ENCODE measurements around the gene COL23A1.

COL23A1 gene

GRCh38 chr5:178453224-178453623 is 137.0 kb downstream of the COL23A1 start:
- peak; percentile 58 for DNase-seq

GRCh38 chr5:178450121-178451028 is 139.8 kb downstream of the COL23A1 start:
- DNase-seq, result no peak

- DNase-seq, result no peak
Observed at GRCh38 chr5:178449163-178450070, 140.8 kb downstream of the COL23A1 start.

GRCh38 chr5:178445534-178445933 is 144.7 kb downstream of the COL23A1 start:
- no peak for DNase-seq

GRCh38 chr5:178442405-178443257 is 147.6 kb downstream of the COL23A1 start:
- DNase-seq, result no peak

- DNase-seq, result no peak
Observed at GRCh38 chr5:178441486-178442270, 148.5 kb downstream of the COL23A1 start.

- DNase-seq, result no peak
Observed at GRCh38 chr5:178440181-178440580, 150.0 kb downstream of the COL23A1 start.

- DNase-seq, result no peak
Observed at GRCh38 chr5:178439493-178440180, 150.6 kb downstream of the COL23A1 start.

GRCh38 chr5:178438796-178439195 is 151.4 kb downstream of the COL23A1 start:
- no peak for DNase-seq

- DNase-seq, result no peak
Observed at GRCh38 chr5:178437386-178438075, 152.7 kb downstream of the COL23A1 start.

- DNase-seq, result no peak
Observed at GRCh38 chr5:178436326-178436940, 153.8 kb downstream of the COL23A1 start.

GRCh38 chr5:178435321-178436238 is 154.6 kb downstream of the COL23A1 start:
- DNase-seq, result no peak

GRCh38 chr5:178434851-178435250 is 155.3 kb downstream of the COL23A1 start:
- DNase-seq, result no peak

- no peak for DNase-seq
Observed at GRCh38 chr5:178434016-178434761, 156.0 kb downstream of the COL23A1 start.

GRCh38 chr5:178433273-178433775 is 156.9 kb downstream of the COL23A1 start:
- DNase-seq, result no peak

- DNase-seq, result no peak
Observed at GRCh38 chr5:178432421-178433272, 157.5 kb downstream of the COL23A1 start.

GRCh38 chr5:178431782-178432165 is 158.4 kb downstream of the COL23A1 start:
- no peak for DNase-seq
